ENCODE results near the gene CCN5.
"Not testable (repeated sequence)": the region's sequence is repeated elsewhere in the genome, so short reads cannot be mapped to it uniquely, and the experiment has no call there.

CCN5 gene

DNA sequence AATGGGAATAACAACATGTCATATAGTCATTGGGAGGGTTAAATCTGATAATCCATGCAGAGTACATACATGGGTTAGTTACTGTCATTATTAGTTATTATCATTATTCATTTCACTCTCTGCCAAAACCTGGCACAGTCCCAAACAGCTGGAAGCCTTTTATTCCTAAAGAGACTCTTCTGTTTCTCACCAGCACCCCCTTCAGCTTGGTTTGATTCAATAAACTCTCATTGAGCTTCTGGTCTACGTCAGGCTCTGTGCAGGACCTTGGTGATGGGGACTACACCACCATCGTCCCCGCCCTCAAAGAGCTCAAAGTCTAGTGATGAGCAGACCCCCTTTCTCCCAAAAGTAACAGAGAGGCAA lies 32.8 kb downstream of the CCN5 start:
- Histone ChIP-seq H3K27ac (ENCODE audit: low read depth, low read length) (no peak overlapping the region), H3K4me1 (ENCODE audit: control insufficient read depth, insufficient read depth, low read length) (peaks cover 4% of the 10 kb centered on the region), H3K27me3 (ENCODE audit: control insufficient read depth, insufficient read depth, low read length) (peaks cover 25% of the 10 kb centered on the region), H3K4me3 (ENCODE audit: low read length) (no peak overlapping the region), H3K9ac (ENCODE audit: low read length) (no peak overlapping the region), H3K36me3 (ENCODE audit: control insufficient read depth, insufficient read depth, low read length) (no peaks in the 10 kb centered on the region)

- Histone ChIP-seq H3K4me3 (ENCODE audit: low read length) (no peak overlapping the region), H3K4me1 (ENCODE audit: control insufficient read depth, insufficient read depth, low read length) (peaks cover 4% of the 10 kb centered on the region), H3K9ac (ENCODE audit: low read length) (no peak overlapping the region), H3K27ac (ENCODE audit: low read depth, low read length) (no peak overlapping the region), H3K36me3 (ENCODE audit: control insufficient read depth, insufficient read depth, low read length) (no peaks in the 10 kb centered on the region), H3K27me3 (ENCODE audit: control insufficient read depth, insufficient read depth, low read length) (peaks cover 27% of the 10 kb centered on the region)
These were observed 35.1 kb downstream of the CCN5 start for GRCh38 chr20:44750081-44750805.

GRCh38 chr20:44752099-44752931 lies 37.1 kb downstream of the CCN5 start:
- H3K4me1 ChIP-seq (ENCODE audit: control insufficient read depth, insufficient read depth, low read length): no peaks in the 10 kb centered on the region
- no peaks in the 10 kb centered on the region for H3K36me3 ChIP-seq (ENCODE audit: control insufficient read depth, insufficient read depth, low read length)
- H3K4me3 ChIP-seq (ENCODE audit: low read length): no peak overlapping the region
- no peak overlapping the region for H3K9ac ChIP-seq (ENCODE audit: low read length)
- peaks cover 14% of the 10 kb centered on the region for H3K27me3 ChIP-seq (ENCODE audit: control insufficient read depth, insufficient read depth, low read length)
- no peak overlapping the region for H3K27ac ChIP-seq (ENCODE audit: low read depth, low read length)

- H3K27me3 ChIP-seq (ENCODE audit: control insufficient read depth, insufficient read depth, low read length): peaks cover 13% of the 10 kb centered on the region
These were observed 39.4 kb downstream of the CCN5 start for GRCh38 chr20:44754554-44754953.

GRCh38 chr20:44756011-44756688 lies 41.0 kb downstream of the CCN5 start:
- no peak overlapping the region for H3K27ac ChIP-seq (ENCODE audit: low read depth, low read length)
- no peak overlapping the region for H3K4me3 ChIP-seq (ENCODE audit: low read length)
- no peaks in the 10 kb centered on the region for H3K4me1 ChIP-seq (ENCODE audit: control insufficient read depth, insufficient read depth, low read length)
- no peak overlapping the region for H3K9ac ChIP-seq (ENCODE audit: low read length)
- no peaks in the 10 kb centered on the region for H3K36me3 ChIP-seq (ENCODE audit: control insufficient read depth, insufficient read depth, low read length)
- peaks cover 3% of the 10 kb centered on the region for H3K27me3 ChIP-seq (ENCODE audit: control insufficient read depth, insufficient read depth, low read length)

More at GRCh38 chr20:44754554-44754953, 39.4 kb downstream of the CCN5 start:
- no peak overlapping the region for H3K27ac ChIP-seq (ENCODE audit: low read depth, low read length)
- H3K9ac ChIP-seq (ENCODE audit: low read length): no peak overlapping the region
- H3K4me1 ChIP-seq (ENCODE audit: control insufficient read depth, insufficient read depth, low read length): no peaks in the 10 kb centered on the region
- no peak overlapping the region for H3K4me3 ChIP-seq (ENCODE audit: low read length)
- no peaks in the 10 kb centered on the region for H3K36me3 ChIP-seq (ENCODE audit: control insufficient read depth, insufficient read depth, low read length)

GRCh38 chr20:44756956-44757355 lies 41.8 kb downstream of the CCN5 start:
- no peak overlapping the region for H3K27ac ChIP-seq (ENCODE audit: low read depth, low read length)
- no peak overlapping the region for H3K9ac ChIP-seq (ENCODE audit: low read length)
- no peaks in the 10 kb centered on the region for H3K4me1 ChIP-seq (ENCODE audit: control insufficient read depth, insufficient read depth, low read length)
- no peak overlapping the region for H3K4me3 ChIP-seq (ENCODE audit: low read length)
- peaks cover 2% of the 10 kb centered on the region for H3K27me3 ChIP-seq (ENCODE audit: control insufficient read depth, insufficient read depth, low read length)
- H3K36me3 ChIP-seq (ENCODE audit: control insufficient read depth, insufficient read depth, low read length): no peaks in the 10 kb centered on the region

DNA sequence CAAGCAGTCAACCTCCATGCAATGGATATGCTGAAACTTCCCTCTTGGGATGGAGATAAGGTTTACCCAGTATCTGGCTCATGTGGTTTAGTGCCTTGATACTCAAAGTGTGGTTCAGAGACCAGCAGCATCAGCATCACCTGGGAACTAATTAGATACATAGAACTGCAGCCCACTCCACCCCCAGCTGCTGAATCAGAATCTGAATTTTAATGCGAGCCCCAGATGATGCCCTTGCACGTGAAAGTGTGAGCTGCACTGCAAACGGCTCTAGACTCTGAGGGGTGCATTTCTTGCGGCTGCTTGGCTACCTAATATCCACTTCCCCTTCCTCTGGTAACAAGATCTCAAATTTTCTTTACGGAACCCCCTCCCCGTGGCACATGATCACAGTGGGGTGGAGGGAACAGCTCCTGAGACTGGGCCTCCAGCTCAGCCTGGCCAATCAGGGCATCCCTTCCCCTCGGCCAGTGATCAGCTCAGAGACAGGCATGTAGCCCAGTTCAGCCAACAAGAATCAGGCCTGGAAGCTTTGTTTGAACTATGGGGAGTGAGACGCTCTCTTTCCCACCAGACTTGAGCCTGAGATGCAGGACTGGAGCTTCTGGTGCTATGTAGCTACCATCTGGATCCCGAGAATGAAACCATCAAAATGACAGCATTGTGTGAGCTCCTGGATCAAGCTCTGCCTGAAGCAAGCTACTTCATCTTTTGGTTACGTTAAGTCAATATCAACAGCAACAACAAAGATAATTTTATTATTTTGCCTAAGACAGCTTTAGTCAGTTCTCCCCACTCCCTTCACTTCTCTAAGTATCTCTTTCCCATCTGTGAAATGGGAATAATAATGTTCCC lies 43.3 kb downstream of the CCN5 start:
- H3K9ac ChIP-seq (ENCODE audit: low read length): no peak overlapping the region
- peaks cover 2% of the 10 kb centered on the region for H3K27me3 ChIP-seq (ENCODE audit: control insufficient read depth, insufficient read depth, low read length)
- H3K36me3 ChIP-seq (ENCODE audit: control insufficient read depth, insufficient read depth, low read length): no peaks in the 10 kb centered on the region
- no peaks in the 10 kb centered on the region for H3K4me1 ChIP-seq (ENCODE audit: control insufficient read depth, insufficient read depth, low read length)
- H3K4me3 ChIP-seq (ENCODE audit: low read length): no peak overlapping the region
- no peak overlapping the region for H3K27ac ChIP-seq (ENCODE audit: low read depth, low read length)

GRCh38 chr20:44759595-44759994 lies 44.4 kb downstream of the CCN5 start:
- Histone ChIP-seq H3K27me3 (ENCODE audit: control insufficient read depth, insufficient read depth, low read length) (no peaks in the 10 kb centered on the region), H3K27ac (ENCODE audit: low read depth, low read length) (no peak overlapping the region), H3K4me3 (ENCODE audit: low read length) (no peak overlapping the region), H3K9ac (ENCODE audit: low read length) (no peak overlapping the region), H3K36me3 (ENCODE audit: control insufficient read depth, insufficient read depth, low read length) (no peaks in the 10 kb centered on the region), H3K4me1 (ENCODE audit: control insufficient read depth, insufficient read depth, low read length) (no peaks in the 10 kb centered on the region)

GRCh38 chr20:44761423-44761822 lies 46.3 kb downstream of the CCN5 start:
- Histone ChIP-seq H3K9ac (ENCODE audit: low read length) (no peak overlapping the region), H3K4me1 (ENCODE audit: control insufficient read depth, insufficient read depth, low read length) (no peaks in the 10 kb centered on the region), H3K4me3 (ENCODE audit: low read length) (no peak overlapping the region), H3K27ac (ENCODE audit: low read depth, low read length) (no peak overlapping the region), H3K27me3 (ENCODE audit: control insufficient read depth, insufficient read depth, low read length) (no peaks in the 10 kb centered on the region), H3K36me3 (ENCODE audit: control insufficient read depth, insufficient read depth, low read length) (no peaks in the 10 kb centered on the region)

- Histone ChIP-seq H3K9ac (ENCODE audit: low read length) (no peak overlapping the region), H3K4me1 (ENCODE audit: control insufficient read depth, insufficient read depth, low read length) (no peaks in the 10 kb centered on the region), H3K36me3 (ENCODE audit: control insufficient read depth, insufficient read depth, low read length) (no peaks in the 10 kb centered on the region), H3K4me3 (ENCODE audit: low read length) (no peak overlapping the region), H3K27me3 (ENCODE audit: control insufficient read depth, insufficient read depth, low read length) (no peaks in the 10 kb centered on the region), H3K27ac (ENCODE audit: low read depth, low read length) (no peak overlapping the region)
These were observed 47.4 kb downstream of the CCN5 start for GRCh38 chr20:44762466-44763140.

DNA sequence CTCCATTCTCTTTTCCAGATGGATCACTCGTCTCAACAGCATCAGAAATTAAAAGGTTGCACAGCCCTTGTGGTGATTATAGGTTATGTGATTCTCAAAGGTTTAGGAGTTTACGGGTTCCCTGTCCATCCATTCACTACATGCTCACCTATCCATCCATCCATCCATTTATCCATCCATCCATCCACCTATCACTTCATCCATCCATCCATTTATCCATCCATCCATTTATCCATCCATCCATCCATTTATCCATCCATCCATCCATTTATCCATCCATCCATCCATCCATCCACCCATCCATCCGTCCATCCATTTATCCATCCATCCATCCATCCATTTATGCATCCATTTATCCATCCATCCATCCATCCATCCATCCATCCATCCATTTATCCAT lies 48.6 kb downstream of the CCN5 start:
- H3K27ac ChIP-seq (ENCODE audit: low read depth, low read length): not testable (repeated sequence)

More for the DNA sequence above, 48.6 kb downstream of the CCN5 start:
- not testable (repeated sequence) for H3K4me3 ChIP-seq (ENCODE audit: low read length); H3K36me3 ChIP-seq (ENCODE audit: control insufficient read depth, insufficient read depth, low read length); H3K4me1 ChIP-seq (ENCODE audit: control insufficient read depth, insufficient read depth, low read length); H3K9ac ChIP-seq (ENCODE audit: low read length); H3K27me3 ChIP-seq (ENCODE audit: control insufficient read depth, insufficient read depth, low read length)
